HUES48 (cell line): ENCODE data around the gene PHOSPHO2.

Experiments used
- H3K27ac ChIP-seq: one replicate; pipeline ENCODE4 v1.7.0; 2013; ENCODE audit warnings: low read depth, low read length, inconsistent platforms
- H3K27me3 ChIP-seq: 2 replicates; pipeline ENCODE4 v1.6.1; 2013; ENCODE audit warnings: mild to moderate bottlenecking, low read length; ENCODE audit not compliant: control insufficient read depth, insufficient read depth
- H3K36me3 ChIP-seq: 2 replicates; pipeline ENCODE4 v1.6.1; 2013; ENCODE audit warnings: low read length; ENCODE audit not compliant: control insufficient read depth, insufficient read depth
- H3K4me1 ChIP-seq: 2 replicates; pipeline ENCODE4 v1.6.1; 2013; ENCODE audit warnings: mild to moderate bottlenecking, low read length; ENCODE audit not compliant: control insufficient read depth, insufficient read depth
- H3K4me3 ChIP-seq: 2 replicates; pipeline ENCODE4 v1.5.1; 2013; ENCODE audit warnings: mild to moderate bottlenecking, low read depth, low read length
- H3K9ac ChIP-seq: 2 replicates; pipeline ENCODE4 v1.6.1; 2013; ENCODE audit warnings: mild to moderate bottlenecking, low read depth, low read length, moderate library complexity
- H3K9me3 ChIP-seq: 2 replicates; pipeline ENCODE4 v1.6.1; 2013; ENCODE audit warnings: low read length; ENCODE audit not compliant: control insufficient read depth, insufficient read depth

PHOSPHO2 gene

GRCh38 chr2:169735623-169736022 lies 41.4 kb downstream of the PHOSPHO2 start:
- no peak overlapping the region for H3K27ac ChIP-seq
- H3K9me3 ChIP-seq, result no peaks in the 10 kb centered on the region
- no peak overlapping the region for H3K9ac ChIP-seq
- H3K4me1 ChIP-seq, result peaks cover 28% of the 10 kb centered on the region
- H3K4me3 ChIP-seq, result peak overlapping the region; percentile 100
- peaks cover 21% of the 10 kb centered on the region; the same call in 1 of the 2 replicates for H3K36me3 ChIP-seq
- H3K27me3 ChIP-seq, result peaks cover 10% of the 10 kb centered on the region

- no peaks in the 10 kb centered on the region for H3K9me3 ChIP-seq
- peaks cover 10% of the 10 kb centered on the region for H3K27me3 ChIP-seq
- no peak overlapping the region for H3K9ac ChIP-seq
- peaks cover 33% of the 10 kb centered on the region for H3K36me3 ChIP-seq
- peaks cover 28% of the 10 kb centered on the region for H3K4me1 ChIP-seq
- no peak overlapping the region for H3K27ac ChIP-seq
- peak overlapping the region; percentile 21; the same call in 1 of the 2 replicates for H3K4me3 ChIP-seq
Measured at GRCh38 chr2:169736902-169737301, 42.6 kb downstream of the PHOSPHO2 start.

GRCh38 chr2:169738566-169739229 lies 44.4 kb downstream of the PHOSPHO2 start:
- H3K4me3 ChIP-seq, result no peak overlapping the region
- H3K27me3 ChIP-seq, result no peaks in the 10 kb centered on the region
- H3K4me1 ChIP-seq, result peaks cover 24% of the 10 kb centered on the region
- H3K36me3 ChIP-seq, result peaks cover 51% of the 10 kb centered on the region
- no peak overlapping the region for H3K9ac ChIP-seq
- no peak overlapping the region for H3K27ac ChIP-seq
- no peaks in the 10 kb centered on the region for H3K9me3 ChIP-seq

GRCh38 chr2:169739351-169739750 lies 45.1 kb downstream of the PHOSPHO2 start:
- Histone ChIP-seq H3K4me3 (no peak overlapping the region), H3K27ac (no peak overlapping the region), H3K4me1 (peaks cover 24% of the 10 kb centered on the region), H3K9me3 (no peaks in the 10 kb centered on the region), H3K27me3 (no peaks in the 10 kb centered on the region), H3K9ac (no peak overlapping the region), H3K36me3 (peaks cover 58% of the 10 kb centered on the region)

GRCh38 chr2:169743549-169743948 lies 49.3 kb downstream of the PHOSPHO2 start:
- Histone ChIP-seq H3K27ac (no peak overlapping the region), H3K4me3 (no peak overlapping the region), H3K9me3 (no peaks in the 10 kb centered on the region), H3K36me3 (peaks cover 83% of the 10 kb centered on the region), H3K9ac (no peak overlapping the region), H3K4me1 (peaks cover 4% of the 10 kb centered on the region), H3K27me3 (no peaks in the 10 kb centered on the region)

GRCh38 chr2:169746240-169746639 lies 52.0 kb downstream of the PHOSPHO2 start:
- Histone ChIP-seq H3K4me1 (no peaks in the 10 kb centered on the region), H3K9me3 (no peaks in the 10 kb centered on the region), H3K27ac (no peak overlapping the region), H3K4me3 (no peak overlapping the region), H3K36me3 (peaks cover 94% of the 10 kb centered on the region), H3K27me3 (no peaks in the 10 kb centered on the region), H3K9ac (no peak overlapping the region)

GRCh38 chr2:169748319-169748718 lies 54.0 kb downstream of the PHOSPHO2 start:
- Histone ChIP-seq H3K27me3 (no peaks in the 10 kb centered on the region), H3K9ac (no peak overlapping the region), H3K27ac (no peak overlapping the region), H3K9me3 (no peaks in the 10 kb centered on the region), H3K4me3 (no peak overlapping the region), H3K4me1 (no peaks in the 10 kb centered on the region), H3K36me3 (peaks cover 83% of the 10 kb centered on the region)
